NCI-H128 (cell line): ENCODE measurements around the gene TJAP1.

Experiments
- DNase-seq: peaks from one replicate; lab custom pipeline; 2025; ENCODE audit not compliant: unreplicated experiment; lab: John Stamatoyannopoulos, UW

Gene TJAP1

GRCh38 chr6:43503443-43503842 is 26.1 kb downstream of the TJAP1 start:
- DNase-seq: no peak

GRCh38 chr6:43504756-43505593 is 27.6 kb downstream of the TJAP1 start:
- no peak for DNase-seq

- DNase-seq: no peak
Observed at GRCh38 chr6:43505718-43506117, 28.3 kb downstream of the TJAP1 start.

- DNase-seq: no peak
Observed at GRCh38 chr6:43506171-43506570, 28.8 kb downstream of the TJAP1 start.

- DNase-seq: peak; percentile 64
Observed at GRCh38 chr6:43506667-43507471, 29.5 kb downstream of the TJAP1 start.

GRCh38 chr6:43508481-43509141 is 31.2 kb downstream of the TJAP1 start:
- no peak for DNase-seq

GRCh38 chr6:43509142-43509983 is 32.0 kb downstream of the TJAP1 start:
- no peak for DNase-seq

GRCh38 chr6:43509984-43510826 is 32.8 kb downstream of the TJAP1 start, which contains the start of gene LRRC73:
TSS of gene LRRC73 (minus strand) at chr6:43510346. CDS start at chr6:43509785, 561 bp downstream.
- DNase-seq: peak; percentile 46

- DNase-seq: no peak
Observed at GRCh38 chr6:43510827-43511163, 33.4 kb downstream of the TJAP1 start.

GRCh38 chr6:43511824-43512415 is 34.5 kb downstream of the TJAP1 start:
- DNase-seq: no peak

- DNase-seq: no peak
Observed at GRCh38 chr6:43515808-43516207, 38.4 kb downstream of the TJAP1 start.

GRCh38 chr6:43516367-43516696 is 39.0 kb downstream of the TJAP1 start:
- no peak for DNase-seq

GRCh38 chr6:43516697-43517504 is 39.5 kb downstream of the TJAP1 start, which contains the start of the genes POLR1C and YIPF3:
TSS of gene POLR1C (plus strand) at chr6:43517089. CDS start at chr6:43517110, 21 bp downstream.
TSS of gene YIPF3 (minus strand) at chr6:43516926. CDS start at chr6:43516807, 119 bp downstream.
- peak; percentile 97 for DNase-seq

GRCh38 chr6:43517505-43518357 is 40.4 kb downstream of the TJAP1 start:
- DNase-seq: no peak

GRCh38 chr6:43520097-43520496 is 42.7 kb downstream of the TJAP1 start:
- DNase-seq: no peak

GRCh38 chr6:43521836-43522235 is 44.5 kb downstream of the TJAP1 start:
- DNase-seq: no peak

- DNase-seq: no peak
Observed at GRCh38 chr6:43522547-43523261, 45.3 kb downstream of the TJAP1 start.
